NCI-H748 treated with DMSO at 0.1 percent for 48 hours (cell line): ENCODE measurements around the gene OPCML.

Experiments
- DNase-seq: peaks from one replicate; lab custom pipeline; 2025; lab: John Stamatoyannopoulos, UW

The OPCML gene

GRCh38 chr11:132790971-132791370, 741.3 kb downstream of the OPCML start:
- DNase-seq: no peak

- DNase-seq: no peak
Measured at GRCh38 chr11:132790466-132790865, 741.8 kb downstream of the OPCML start.

GRCh38 chr11:132788816-132789325, 743.4 kb downstream of the OPCML start:
- DNase-seq: no peak

- DNase-seq: peak; percentile 17
Measured at GRCh38 chr11:132785878-132786277, 746.4 kb downstream of the OPCML start.

GRCh38 chr11:132784441-132784840, 747.9 kb downstream of the OPCML start:
- DNase-seq: no peak

- no peak for DNase-seq
Measured at GRCh38 chr11:132782102-132782501, 750.2 kb downstream of the OPCML start.

GRCh38 chr11:132780046-132780445, 752.3 kb downstream of the OPCML start:
- no peak for DNase-seq

- DNase-seq: no peak
Measured at GRCh38 chr11:132779497-132779896, 752.8 kb downstream of the OPCML start.

GRCh38 chr11:132777067-132777975, 755.0 kb downstream of the OPCML start:
- DNase-seq: no peak

GRCh38 chr11:132773751-132774150, 758.5 kb downstream of the OPCML start:
- DNase-seq: no peak

GRCh38 chr11:132772703-132773545, 759.4 kb downstream of the OPCML start:
- no peak for DNase-seq

GRCh38 chr11:132771746-132772145, 760.6 kb downstream of the OPCML start:
- DNase-seq: no peak

- peak; percentile 62 for DNase-seq
Measured at GRCh38 chr11:132770829-132771530, 761.3 kb downstream of the OPCML start.

- no peak for DNase-seq
Measured at GRCh38 chr11:132763503-132763902, 768.8 kb downstream of the OPCML start.

- DNase-seq: no peak
Measured at GRCh38 chr11:132755934-132756333, 776.4 kb downstream of the OPCML start.

GRCh38 chr11:132751516-132752250, 780.6 kb downstream of the OPCML start:
- DNase-seq: no peak

- DNase-seq: no peak
Measured at GRCh38 chr11:132746305-132746704, 786.0 kb downstream of the OPCML start.

- DNase-seq: no peak
Measured at GRCh38 chr11:132745306-132745705, 787.0 kb downstream of the OPCML start.

GRCh38 chr11:132744771-132745170, 787.5 kb downstream of the OPCML start:
- no peak for DNase-seq

GRCh38 chr11:132743601-132744000, 788.7 kb downstream of the OPCML start:
- DNase-seq: no peak

- no peak for DNase-seq
Measured at GRCh38 chr11:132742929-132743328, 789.4 kb downstream of the OPCML start.
